A549 (cell line): Measurements from ENCODE around the gene ZNF180. TPM values are rescaled to one million over a fixed set of nuclear protein-coding genes. Genes with fewer than 3 reads are reported as not detected.

Experiments
- ATAC-seq, 2 experiments: fragments of 200-7000 bp in 1 of 2; fragments of >200 bp in 1 of 2; cut with Nextera tagmentation in 1 of 2; cut with Tn5 transposase in 1 of 2; 3 replicates each; pipeline versions ENCODE4 v1.8.0 to v1.9.1; 2018 to 2020; ENCODE audit warnings: mild to moderate bottlenecking in 1 of 2, moderate library complexity in 1 of 2
- CTCF ChIA-PET: fragments of 300-600 bp; sonication (Branson Sonifier 250); formaldehyde crosslinking; extraction: SDS; loops from one replicate; lab custom pipeline; 2021; ENCODE audit warnings: antibody characterized with exemption, inconsistent platforms; lab: Yijun Ruan, JAX
- POLR2A ChIA-PET: fragments of 350-600 bp; formaldehyde crosslinking; extraction: SDS; loops from one replicate; lab custom pipeline; 2021; ENCODE audit warnings: antibody characterized with exemption, inconsistent platforms; lab: Yijun Ruan, JAX
- DNase-seq, 2 experiments: peaks; one replicate each; pipeline versions ENCODE4 v3.0.0 to v3.0.0-alpha.2; 2011 to 2016; ENCODE audit warnings: low read depth in 1 of 2, low spot score in 1 of 2
- FAIRE-seq: peaks from 2 replicates; lab custom pipeline; 2011; peaks lifted over from hg19 to GRCh38; lab: Jason Lieb, UNC
- H3K27ac ChIP-seq, 2 experiments: fragments of >200 bp; sonication (Bioruptor Twin); formaldehyde crosslinking; 3 replicates each; pipeline ENCODE4 v1.5.1; 2016 to 2017
- H3K4me1 ChIP-seq: fragments of >200 bp; sonication (Bioruptor Twin); formaldehyde crosslinking; 3 replicates; pipeline ENCODE4 v1.6.1; 2016
- H3K4me2 ChIP-seq: fragments of >200 bp; sonication (Bioruptor Twin); formaldehyde crosslinking; 3 replicates; pipeline ENCODE4 v1.6.1; 2016
- H3K4me3 ChIP-seq: fragments of >200 bp; sonication (Bioruptor Twin); formaldehyde crosslinking; 3 replicates; pipeline ENCODE4 v1.5.1; 2016
- H3K9me3 ChIP-seq: fragments of >200 bp; sonication (Bioruptor Twin); formaldehyde crosslinking; 3 replicates; pipeline ENCODE4 v1.6.1; 2016
- BHLHE40 ChIP-seq: IDR thresholded peaks from 2 replicates; pipeline ENCODE4 v1.6.1; 2012; ENCODE audit warnings: low read depth, low read length, inconsistent platforms
- EHF ChIP-seq: fragments of 250-450 bp; sonication (Bioruptor Pico); IDR thresholded peaks from 2 replicates; pipeline ENCODE4 v1.5.0; 2020; ENCODE audit warnings: mild to moderate bottlenecking
- EP300 ChIP-seq, 2 experiments: fragments of >200 bp; sonication (Bioruptor Twin); formaldehyde crosslinking; IDR thresholded peaks; 2 replicates in 1 of 2; 3 replicates in 1 of 2; pipeline ENCODE4 v1.6.1; 2016 to 2017
- FOSL2 ChIP-seq, 2 experiments: fragments of 450-650 bp in 1 of 2; fragments of >200 bp in 1 of 2; sonication (Bioruptor Twin) in 1 of 2; formaldehyde crosslinking; IDR thresholded peaks; 2 replicates each; pipeline versions ENCODE4 v1.5.0 to v1.6.1; 2016 to 2020; ENCODE audit warnings: mild to moderate bottlenecking in 1 of 2, moderate library complexity in 1 of 2
- FOXS1 ChIP-seq: fragments of 250-450 bp; sonication (Bioruptor Pico); IDR thresholded peaks from 2 replicates; pipeline ENCODE4 v1.5.0; 2020; ENCODE audit warnings: mild to moderate bottlenecking, moderate library complexity
- GATA3 ChIP-seq: IDR thresholded peaks from 2 replicates; pipeline ENCODE4 v1.6.1; 2012; ENCODE audit warnings: borderline replicate concordance
- HDAC2 ChIP-seq: fragments of 200-600 bp; sonication (generic); IDR thresholded peaks from 2 replicates; pipeline ENCODE4 v1.6.1; 2016
- HOXA7 ChIP-seq: fragments of 250-450 bp; sonication (Bioruptor Pico); IDR thresholded peaks from 2 replicates; pipeline ENCODE4 v1.5.0; 2020; ENCODE audit warnings: mild to moderate bottlenecking, moderate library complexity
- HOXB13 ChIP-seq: fragments of 250-450 bp; sonication (Bioruptor Pico); IDR thresholded peaks from 2 replicates; pipeline ENCODE4 v1.5.0; 2020; ENCODE audit warnings: low read depth, mild to moderate bottlenecking, moderate library complexity
- JUNB ChIP-seq: fragments of >200 bp; sonication (Bioruptor Twin); formaldehyde crosslinking; IDR thresholded peaks from 2 replicates; pipeline ENCODE4 v1.6.1; 2016
- KDM5A ChIP-seq: fragments of 200-600 bp; sonication (generic); IDR thresholded peaks from 2 replicates; pipeline ENCODE4 v1.6.1; 2016; ENCODE audit warnings: antibody characterized with exemption, mild to moderate bottlenecking
- MAFK ChIP-seq: fragments of 450-650 bp; IDR thresholded peaks from 2 replicates; pipeline ENCODE4 v1.6.1; 2014; ENCODE audit not compliant: partially characterized antibody
- MAZ ChIP-seq: fragments of 150-350 bp; IDR thresholded peaks from 2 replicates; pipeline ENCODE4 v1.6.1; 2014; ENCODE audit warnings: antibody characterized with exemption, low read depth, low read length, borderline replicate concordance
- MYC ChIP-seq: IDR thresholded peaks from 2 replicates; pipeline ENCODE4 v1.6.1; 2012; ENCODE audit warnings: mild to moderate bottlenecking, inconsistent platforms, low read length, improper control_type of control experiment, borderline replicate concordance
- NPAS2 ChIP-seq: fragments of 250-450 bp; sonication (Bioruptor Pico); IDR thresholded peaks from 2 replicates; pipeline ENCODE4 v1.8.0; 2022; ENCODE audit warnings: mild to moderate bottlenecking, moderate library complexity, borderline replicate concordance
- NR3C1 ChIP-seq: fragments of >200 bp; sonication (Bioruptor Twin); formaldehyde crosslinking; IDR thresholded peaks from 3 replicates; pipeline ENCODE4 v1.6.1; 2017
- RCOR1 ChIP-seq: fragments of 150-350 bp; IDR thresholded peaks from 2 replicates; pipeline ENCODE4 v1.6.1; 2014; ENCODE audit warnings: antibody characterized with exemption, low read length, low read depth
- RNF2 ChIP-seq: fragments of 200-600 bp; sonication (generic); IDR thresholded peaks from 2 replicates; pipeline ENCODE4 v1.6.1; 2016; ENCODE audit warnings: low read depth, mild to moderate bottlenecking, antibody characterized with exemption, moderate library complexity, borderline replicate concordance
- SMC3 ChIP-seq: fragments of >200 bp; sonication (Bioruptor Twin); formaldehyde crosslinking; IDR thresholded peaks from 3 replicates; pipeline ENCODE4 v1.6.1; 2018; ENCODE audit warnings: inconsistent platforms
- TFCP2L1 ChIP-seq: fragments of 250-450 bp; sonication (Bioruptor Pico); IDR thresholded peaks from 2 replicates; pipeline ENCODE4 v1.5.0; 2021; ENCODE audit warnings: mild to moderate bottlenecking
- USF2 ChIP-seq: fragments of 450-650 bp; IDR thresholded peaks from 2 replicates; pipeline ENCODE4 v1.6.1; 2014; ENCODE audit warnings: antibody characterized with exemption
- ZC3H11A ChIP-seq: fragments of 450-650 bp; IDR thresholded peaks from 2 replicates; pipeline ENCODE4 v1.6.1; 2014; ENCODE audit warnings: antibody characterized with exemption, mild to moderate bottlenecking
- WGBS: methylation state at CpG from one replicate; pipeline ENCODE4 v1.1.6; 2017; ENCODE audit errors: missing lambda C conversion rate; 5-methylcytosine and 5-hydroxymethylcytosine counted together
- polyA plus RNA-seq, 4 experiments: library from polyadenylated mRNA; depleted of rRNA in 3 of 4; stranded (reverse); fragments of >200 nt; fragmentation: RNase III in 1 of 4; extraction: RNeasy Plus Mini Kit Qiagen cat#74134 plus additional on column Dnase treatment in 1 of 4; gene quantifications; 2 replicates in 3 of 4; 3 replicates in 1 of 4; pipeline ENCODE4 v1.2.3, GENCODE V29; 2011 to 2017
- TF ChIP-seq, protein P1 (sequence below): fragments of 250-450 bp; sonication (Bioruptor Pico); IDR thresholded peaks from 2 replicates; pipeline ENCODE4 v1.5.0; 2020; ENCODE audit warnings: low read depth, mild to moderate bottlenecking, moderate library complexity
- TF ChIP-seq, protein P2 (sequence below): fragments of 150-350 bp; IDR thresholded peaks from 2 replicates; pipeline ENCODE4 v1.6.1; 2014; ENCODE audit warnings: low read depth, mild to moderate bottlenecking, low read length
- TF ChIP-seq, protein P3 (sequence below): IDR thresholded peaks from 2 replicates; pipeline ENCODE4 v1.6.1; 2012
- TF ChIP-seq, protein P4 (sequence below): fragments of 250-450 bp; sonication (Bioruptor Pico); IDR thresholded peaks from 2 replicates; pipeline ENCODE4 v1.5.0; 2021; ENCODE audit warnings: mild to moderate bottlenecking, moderate library complexity, borderline replicate concordance
- TF ChIP-seq, protein P5 (sequence below): IDR thresholded peaks from 2 replicates; pipeline ENCODE4 v1.6.1; 2012; ENCODE audit warnings: low read depth, borderline replicate concordance
- TF ChIP-seq, protein P6 (sequence below): IDR thresholded peaks from 2 replicates; pipeline ENCODE4 v1.6.1; 2012

The ZNF180 gene
- polyA plus RNA-seq, 2 of the 4 experiments (the other 2 are of a cell fraction), result 4.1 to 8.1 TPM

DNA sequence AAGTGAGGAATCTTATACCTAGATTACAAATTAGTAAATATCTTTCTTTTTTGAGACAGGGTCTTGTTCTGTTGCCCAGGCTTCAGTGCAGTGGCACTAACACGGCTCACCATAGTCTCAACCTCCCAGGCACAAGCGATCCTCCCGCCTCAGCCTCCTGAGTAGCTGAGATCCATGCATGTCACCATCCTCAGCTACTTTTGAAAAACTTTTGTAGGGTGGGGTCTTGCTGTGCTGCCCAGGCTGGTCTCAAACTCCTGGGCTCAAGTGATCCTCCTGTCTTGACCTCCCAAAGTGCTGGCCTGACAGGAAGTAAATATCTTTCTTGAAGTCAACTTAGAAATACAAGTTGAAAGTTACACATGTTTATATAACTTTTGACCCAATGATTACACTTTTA, 49.2 kb upstream of the ZNF180 start:
- ATAC-seq, result no peak
- POLR2A ChIA-PET, result no interaction called here
- TF ChIP-seq, protein P1, sequence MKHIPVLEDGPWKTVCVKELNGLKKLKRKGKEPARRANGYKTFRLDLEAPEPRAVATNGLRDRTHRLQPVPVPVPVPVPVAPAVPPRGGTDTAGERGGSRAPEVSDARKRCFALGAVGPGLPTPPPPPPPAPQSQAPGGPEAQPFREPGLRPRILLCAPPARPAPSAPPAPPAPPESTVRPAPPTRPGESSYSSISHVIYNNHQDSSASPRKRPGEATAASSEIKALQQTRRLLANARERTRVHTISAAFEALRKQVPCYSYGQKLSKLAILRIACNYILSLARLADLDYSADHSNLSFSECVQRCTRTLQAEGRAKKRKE, result no peak
- TF ChIP-seq EHF (CRISPR knock-in tag), result no peak
- TF ChIP-seq HOXB13 (CRISPR knock-in tag), result no peak
- TF ChIP-seq, protein P2, sequence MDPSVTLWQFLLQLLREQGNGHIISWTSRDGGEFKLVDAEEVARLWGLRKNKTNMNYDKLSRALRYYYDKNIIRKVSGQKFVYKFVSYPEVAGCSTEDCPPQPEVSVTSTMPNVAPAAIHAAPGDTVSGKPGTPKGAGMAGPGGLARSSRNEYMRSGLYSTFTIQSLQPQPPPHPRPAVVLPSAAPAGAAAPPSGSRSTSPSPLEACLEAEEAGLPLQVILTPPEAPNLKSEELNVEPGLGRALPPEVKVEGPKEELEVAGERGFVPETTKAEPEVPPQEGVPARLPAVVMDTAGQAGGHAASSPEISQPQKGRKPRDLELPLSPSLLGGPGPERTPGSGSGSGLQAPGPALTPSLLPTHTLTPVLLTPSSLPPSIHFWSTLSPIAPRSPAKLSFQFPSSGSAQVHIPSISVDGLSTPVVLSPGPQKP, result no peak
- no peak for TF ChIP-seq MAZ
- no peak for TF ChIP-seq NPAS2 (CRISPR knock-in tag)
- TF ChIP-seq, protein P3, sequence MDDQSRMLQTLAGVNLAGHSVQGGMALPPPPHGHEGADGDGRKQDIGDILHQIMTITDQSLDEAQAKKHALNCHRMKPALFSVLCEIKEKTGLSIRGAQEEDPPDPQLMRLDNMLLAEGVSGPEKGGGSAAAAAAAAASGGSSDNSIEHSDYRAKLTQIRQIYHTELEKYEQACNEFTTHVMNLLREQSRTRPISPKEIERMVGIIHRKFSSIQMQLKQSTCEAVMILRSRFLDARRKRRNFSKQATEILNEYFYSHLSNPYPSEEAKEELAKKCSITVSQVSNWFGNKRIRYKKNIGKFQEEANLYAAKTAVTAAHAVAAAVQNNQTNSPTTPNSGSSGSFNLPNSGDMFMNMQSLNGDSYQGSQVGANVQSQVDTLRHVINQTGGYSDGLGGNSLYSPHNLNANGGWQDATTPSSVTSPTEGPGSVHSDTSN, result no peak
- TF ChIP-seq RCOR1, result no peak
- no peak for TF ChIP-seq SMC3
- TF ChIP-seq, protein P4, sequence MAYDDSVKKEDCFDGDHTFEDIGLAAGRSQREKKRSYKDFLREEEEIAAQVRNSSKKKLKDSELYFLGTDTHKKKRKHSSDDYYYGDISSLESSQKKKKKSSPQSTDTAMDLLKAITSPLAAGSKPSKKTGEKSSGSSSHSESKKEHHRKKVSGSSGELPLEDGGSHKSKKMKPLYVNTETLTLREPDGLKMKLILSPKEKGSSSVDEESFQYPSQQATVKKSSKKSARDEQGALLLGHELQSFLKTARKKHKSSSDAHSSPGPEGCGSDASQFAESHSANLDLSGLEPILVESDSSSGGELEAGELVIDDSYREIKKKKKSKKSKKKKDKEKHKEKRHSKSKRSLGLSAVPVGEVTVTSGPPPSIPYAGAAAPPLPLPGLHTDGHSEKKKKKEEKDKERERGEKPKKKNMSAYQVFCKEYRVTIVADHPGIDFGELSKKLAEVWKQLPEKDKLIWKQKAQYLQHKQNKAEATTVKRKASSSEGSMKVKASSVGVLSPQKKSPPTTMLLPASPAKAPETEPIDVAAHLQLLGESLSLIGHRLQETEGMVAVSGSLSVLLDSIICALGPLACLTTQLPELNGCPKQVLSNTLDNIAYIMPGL (CRISPR knock-in tag), result no peak
- TF ChIP-seq, protein P5, sequence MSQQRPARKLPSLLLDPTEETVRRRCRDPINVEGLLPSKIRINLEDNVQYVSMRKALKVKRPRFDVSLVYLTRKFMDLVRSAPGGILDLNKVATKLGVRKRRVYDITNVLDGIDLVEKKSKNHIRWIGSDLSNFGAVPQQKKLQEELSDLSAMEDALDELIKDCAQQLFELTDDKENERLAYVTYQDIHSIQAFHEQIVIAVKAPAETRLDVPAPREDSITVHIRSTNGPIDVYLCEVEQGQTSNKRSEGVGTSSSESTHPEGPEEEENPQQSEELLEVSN, result no peak
- TF ChIP-seq NR3C1, result no peak
- no peak for TF ChIP-seq FOSL2 (IDR thresholded peaks at IDR 0.05)
- TF ChIP-seq FOSL2 (CRISPR knock-in tag; IDR thresholded peaks at IDR 0.05), result no peak
- no peak for TF ChIP-seq MYC
- TF ChIP-seq TFCP2L1 (CRISPR knock-in tag), result no peak
- no peak for TF ChIP-seq HDAC2
- no peak for TF ChIP-seq MAFK
- CTCF ChIA-PET, result interaction anchor here (1.8 to 2.1 kb wide), 2 partner anchors 22 to 27 kb away, joined by 5 to 6 read pairs; no protein-coding TSS in a partner anchor
- FAIRE-seq, result peak; percentile 13
- peaks cover 10% of the 10 kb centered on the region; the same call in 2 of the 3 replicates for H3K9me3 ChIP-seq
- no peak overlapping the region for H3K4me2 ChIP-seq
- no peak overlapping the region for H3K27ac ChIP-seq
- no peaks in the 10 kb centered on the region for H3K4me1 ChIP-seq
- 73% methylated on average over 3 of the region's 3 CpGs for WGBS
- no peak overlapping the region for H3K4me3 ChIP-seq
- no peak for DNase-seq

DNA sequence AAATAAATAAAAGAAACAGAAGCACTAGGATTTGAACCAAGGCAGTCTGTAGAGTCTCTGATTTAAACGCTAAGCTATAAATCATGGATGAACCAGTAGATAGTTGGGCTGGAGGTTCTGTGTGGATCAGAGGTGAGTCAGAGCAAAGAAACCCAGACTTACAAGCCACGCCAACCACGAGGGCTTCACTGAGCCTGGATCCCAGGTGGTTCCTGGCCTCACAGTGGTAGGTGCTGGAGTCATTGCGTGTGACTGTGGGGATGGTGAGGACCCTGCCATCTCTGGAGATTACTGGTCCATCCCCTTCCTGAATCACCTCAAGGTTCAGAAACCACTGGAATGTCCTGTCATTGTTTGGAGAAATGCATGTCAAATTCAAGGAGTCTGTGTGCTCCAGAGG, 48.4 kb upstream of the ZNF180 start:
- ATAC-seq (peak; percentile 26 to 40; a peak in 2 of 6 replicates), FAIRE-seq (no peak), DNase-seq (no peak)
- CTCF ChIA-PET, result interaction anchor here (0.7 to 2.1 kb wide), 4 partner anchors 20 to 28 kb away, joined by 3 to 6 read pairs (median 4); no protein-coding TSS in a partner anchor
- 30% methylated on average over 4 of the region's 4 CpGs for WGBS
- Histone ChIP-seq H3K9me3 (peaks cover 10% of the 10 kb centered on the region; the same call in 2 of the 3 replicates), H3K27ac (no peak overlapping the region), H3K4me1 (no peaks in the 10 kb centered on the region), H3K4me3 (no peak overlapping the region), H3K4me2 (no peak overlapping the region)
- POLR2A ChIA-PET, result no interaction called here
- TF ChIP-seq FOXS1 (CRISPR knock-in tag) (no peak), BHLHE40 (no peak), SMC3 (no peak), EP300 (IDR thresholded peaks at IDR 0.05) (no peak), HOXA7 (no peak), ZC3H11A (no peak), KDM5A (no peak), MAZ (no peak), RNF2 (no peak), USF2 (no peak), GATA3 (no peak), JUNB (no peak)
- TF ChIP-seq, protein P6, sequence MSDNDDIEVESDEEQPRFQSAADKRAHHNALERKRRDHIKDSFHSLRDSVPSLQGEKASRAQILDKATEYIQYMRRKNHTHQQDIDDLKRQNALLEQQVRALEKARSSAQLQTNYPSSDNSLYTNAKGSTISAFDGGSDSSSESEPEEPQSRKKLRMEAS, result no peak
